Vagina (tissue), 2 donors: ENCODE measurements around the gene C2orf81. TPM values are rescaled to one million over a fixed set of nuclear protein-coding genes. Genes with fewer than 3 reads are reported as not detected.
A peak's percentile ranks its signal among the peaks of the same experiment; 100 is the strongest.

Experiments used
- DNase-seq, 2 donors: peaks; one replicate each; pipeline ENCODE4 v3.0.0-alpha.2; 2017; ENCODE audit errors: extremely low spot score in 2 of 2
- H3K27ac ChIP-seq: fragments of 200-600 bp; sonication (generic); one replicate; pipeline ENCODE4 v1.5.1; 2019
- H3K27me3 ChIP-seq: fragments of 200-600 bp; sonication (generic); one replicate; pipeline ENCODE4 v1.5.1; 2019
- H3K36me3 ChIP-seq, 2 donors: fragments of 200-600 bp; sonication (generic); one replicate each; pipeline ENCODE4 v1.5.1; 2017 to 2019
- H3K4me1 ChIP-seq: fragments of 200-600 bp; sonication (generic); one replicate; pipeline ENCODE4 v1.5.1; 2019
- H3K4me3 ChIP-seq, 2 donors: fragments of 200-600 bp; sonication (generic); 1 replicate in 1 of 2; 2 replicates in 1 of 2; pipeline ENCODE4 v1.5.1; 2016 to 2019
- H3K9me3 ChIP-seq: fragments of 200-600 bp; sonication (generic); one replicate; pipeline ENCODE4 v1.5.1; 2019
- POLR2A ChIP-seq, 2 donors: fragments of 450-650 bp; IDR thresholded peaks; one replicate each; pipeline ENCODE4 v1.6.1; 2017; ENCODE audit warnings: antibody characterized with exemption in 2 of 2, mild to moderate bottlenecking in 2 of 2, moderate library complexity in 2 of 2
- POLR2AphosphoS5 ChIP-seq, 2 donors: sonication (generic); formaldehyde crosslinking; IDR thresholded peaks; one replicate each; pipeline ENCODE4 v1.9.0; 2017; ENCODE audit warnings: antibody characterized with exemption in 2 of 2, mild to moderate bottlenecking in 2 of 2, low read depth in 1 of 2; ENCODE audit not compliant: insufficient read depth in 1 of 2
- intact Hi-C: fragments of 100-400 bp; cut with DNase I; formaldehyde crosslinking; loops from one replicate; pipeline ENCODE4 v1.15.1; 2023
- total RNA-seq: library from RNA; depleted of rRNA; stranded (reverse); fragments of >200 nt; gene quantifications from one replicate; pipeline ENCODE4 v1.2.3, GENCODE V29; 2016
- TF ChIP-seq, protein P1 (sequence below), 3 experiments: fragments of 450-650 bp in 2 of 3; fragments of 200-600 bp in 1 of 3; sonication (generic) in 1 of 3; IDR thresholded peaks; one replicate each; pipeline ENCODE4 v1.5.1; 2017 to 2019; ENCODE audit warnings: antibody characterized with exemption in 3 of 3, mild to moderate bottlenecking in 2 of 3, moderate library complexity in 2 of 3

The C2orf81 gene
- total RNA-seq, 1 donor from 2014 or later: 2.7 TPM

DNA sequence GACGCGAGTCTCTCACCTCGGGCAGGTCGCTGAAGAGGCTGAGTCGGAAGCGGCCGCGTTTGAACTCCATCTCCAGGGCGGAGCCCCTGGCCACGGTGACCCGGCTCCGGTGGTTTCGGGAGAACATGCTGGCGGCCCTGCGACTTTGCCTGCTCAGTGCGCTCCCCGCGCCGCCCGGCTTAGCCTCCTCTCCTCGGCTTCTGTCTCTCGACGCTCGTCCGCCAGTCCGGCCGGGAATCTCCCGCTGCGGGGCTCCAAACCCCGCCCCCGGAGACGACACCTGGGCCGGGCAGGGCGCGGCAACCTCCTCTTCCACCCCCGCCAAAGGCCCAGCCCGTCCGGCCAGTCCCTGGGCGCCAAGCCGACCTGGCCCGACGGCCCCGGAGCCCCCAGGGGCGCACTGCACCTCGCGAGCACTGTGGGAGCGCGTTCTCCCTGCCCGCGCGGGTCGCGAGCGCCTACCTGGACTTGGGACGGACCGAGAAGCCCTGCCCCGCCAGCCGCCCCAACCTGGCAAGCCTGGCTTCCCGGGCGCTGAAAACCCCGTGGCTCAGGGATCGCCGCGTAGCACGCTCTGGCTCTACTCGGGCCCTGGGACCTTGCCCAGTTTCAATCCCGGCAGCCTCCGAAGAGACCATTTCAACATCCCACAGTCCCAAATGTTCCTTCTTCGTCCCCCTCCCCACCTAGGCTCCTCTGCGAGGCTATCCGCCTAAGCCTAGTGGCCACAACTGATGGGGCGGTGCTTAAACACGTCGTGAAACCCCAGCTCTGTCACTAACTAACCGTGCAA lies 20.5 kb upstream of the C2orf81 start, which contains the start of gene RTKN:
Gene RTKN, minus strand, starts transcription at position 248 of the 793 bp plus-strand sequence. Its CDS starts 121 bp downstream, at position 127.
- intact Hi-C loops: no loop called here
- no peaks in the 10 kb centered on the region for H3K27me3 ChIP-seq
- peak in 1 of 2 donors; percentile 83 for DNase-seq

DNA sequence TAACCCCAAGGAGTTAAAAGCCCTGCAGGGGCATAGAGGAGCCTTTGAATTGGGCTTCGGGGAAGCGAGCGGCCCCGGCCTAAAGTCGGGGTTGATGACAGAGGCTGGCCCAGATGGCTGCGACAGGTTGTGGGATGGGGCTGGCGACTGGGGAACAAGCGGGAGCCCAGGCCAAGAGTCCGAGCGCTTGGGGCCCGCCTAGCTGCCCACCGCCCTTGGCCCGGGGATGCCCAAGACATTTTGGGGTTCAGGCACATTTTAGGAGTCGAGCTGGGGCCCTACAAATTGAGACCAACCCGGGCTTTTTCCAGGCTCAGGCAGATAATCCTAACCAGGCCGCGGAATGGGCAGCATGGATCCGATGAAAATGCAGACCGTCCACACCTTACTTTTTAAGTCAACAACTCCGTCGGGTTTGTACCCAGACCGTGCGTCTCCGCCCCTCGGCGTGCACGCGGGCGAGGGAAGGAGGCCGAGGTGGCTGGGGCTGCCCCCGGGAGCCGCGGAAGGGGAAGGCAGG lies 19.8 kb upstream of the C2orf81 start:
- TF ChIP-seq POLR2AphosphoS5 (IDR thresholded peaks at IDR 0.05; ENCODE audit: insufficient read depth in 1 of 2, low read depth in 1 of 2) (no peak), POLR2A (IDR thresholded peaks at IDR 0.05) (no peak)
- TF ChIP-seq, protein P1, sequence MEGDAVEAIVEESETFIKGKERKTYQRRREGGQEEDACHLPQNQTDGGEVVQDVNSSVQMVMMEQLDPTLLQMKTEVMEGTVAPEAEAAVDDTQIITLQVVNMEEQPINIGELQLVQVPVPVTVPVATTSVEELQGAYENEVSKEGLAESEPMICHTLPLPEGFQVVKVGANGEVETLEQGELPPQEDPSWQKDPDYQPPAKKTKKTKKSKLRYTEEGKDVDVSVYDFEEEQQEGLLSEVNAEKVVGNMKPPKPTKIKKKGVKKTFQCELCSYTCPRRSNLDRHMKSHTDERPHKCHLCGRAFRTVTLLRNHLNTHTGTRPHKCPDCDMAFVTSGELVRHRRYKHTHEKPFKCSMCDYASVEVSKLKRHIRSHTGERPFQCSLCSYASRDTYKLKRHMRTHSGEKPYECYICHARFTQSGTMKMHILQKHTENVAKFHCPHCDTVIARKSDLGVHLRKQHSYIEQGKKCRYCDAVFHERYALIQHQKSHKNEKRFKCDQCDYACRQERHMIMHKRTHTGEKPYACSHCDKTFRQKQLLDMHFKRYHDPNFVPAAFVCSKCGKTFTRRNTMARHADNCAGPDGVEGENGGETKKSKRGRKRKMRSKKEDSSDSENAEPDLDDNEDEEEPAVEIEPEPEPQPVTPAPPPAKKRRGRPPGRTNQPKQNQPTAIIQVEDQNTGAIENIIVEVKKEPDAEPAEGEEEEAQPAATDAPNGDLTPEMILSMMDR (IDR thresholded peaks at IDR 0.05): no peak
- H3K27ac ChIP-seq: peak overlapping the region; percentile 81
- peak overlapping the region; percentile 47 to 58 for H3K4me3 ChIP-seq
- peaks cover 44% of the 10 kb centered on the region for H3K4me1 ChIP-seq
- H3K27me3 ChIP-seq: no peaks in the 10 kb centered on the region
- no peaks in the 10 kb centered on the region for H3K36me3 ChIP-seq
- peak in 1 of 2 donors; percentile 81 for DNase-seq
- H3K9me3 ChIP-seq: no peaks in the 10 kb centered on the region
- intact Hi-C loops: no loop called here

More for the DNA sequence above, 20.5 kb upstream of the C2orf81 start, which contains the start of gene RTKN:
- H3K4me3 ChIP-seq: peak within 1 kb of the TSS; percentile 47 to 58
- H3K9me3 ChIP-seq: no peaks in the 10 kb centered on the region
- H3K36me3 ChIP-seq: no peaks in the 10 kb centered on the region
- H3K27ac ChIP-seq: peak within 1 kb of the TSS; percentile 81
- TF ChIP-seq, protein P1 (IDR thresholded peaks at IDR 0.05): no peak
- peak in 1 of 2 donors; percentile 43 for TF ChIP-seq POLR2AphosphoS5 (IDR thresholded peaks at IDR 0.05; ENCODE audit: insufficient read depth in 1 of 2, low read depth in 1 of 2)
- peaks cover 44% of the 10 kb centered on the region for H3K4me1 ChIP-seq

DNA sequence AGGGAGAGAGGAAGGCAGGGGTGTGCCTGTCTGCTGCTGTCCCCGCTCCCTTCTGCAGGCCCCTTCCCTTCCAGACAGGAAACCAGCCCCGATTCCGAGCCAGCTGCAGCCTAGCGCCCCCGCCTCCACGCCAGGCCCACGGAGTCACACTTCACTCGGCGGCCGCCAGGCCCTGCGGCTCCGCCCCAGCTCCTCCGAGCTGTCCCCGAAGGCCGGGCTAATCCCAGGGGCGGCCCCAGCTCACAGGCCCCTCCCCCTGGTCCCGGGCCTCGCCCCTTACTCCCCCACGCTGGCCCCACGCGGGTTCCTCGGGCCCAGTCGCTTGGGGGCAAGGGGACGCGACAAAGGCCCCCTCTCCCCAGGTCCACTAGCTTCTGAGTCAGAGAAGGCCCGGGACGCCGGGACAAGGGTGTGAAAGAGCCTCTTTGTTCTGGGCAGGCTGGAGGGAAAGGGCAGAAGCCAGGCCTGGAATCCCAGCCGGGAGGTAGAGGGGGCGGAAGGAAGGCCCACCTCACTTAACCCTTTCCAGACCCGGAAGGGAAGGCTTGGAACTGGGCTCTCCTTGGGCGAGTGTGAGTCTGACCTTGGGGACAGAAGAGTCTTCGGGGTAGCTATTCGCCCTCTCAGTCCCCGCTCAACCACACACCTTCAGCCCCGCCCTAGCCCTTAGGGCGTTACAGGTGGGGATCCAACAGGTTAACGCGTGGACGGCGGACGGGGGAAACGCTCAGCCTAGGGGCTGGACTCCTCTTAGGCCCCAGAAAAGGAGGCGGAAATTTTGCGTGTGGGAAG lies 19.2 kb upstream of the C2orf81 start:
- peak in 1 of 2 donors; percentile 42 for TF ChIP-seq POLR2A (IDR thresholded peaks at IDR 0.05)
- TF ChIP-seq, protein P1 (IDR thresholded peaks at IDR 0.05): peak in 1 of 3 experiments; percentile 21
- TF ChIP-seq POLR2AphosphoS5 (IDR thresholded peaks at IDR 0.05; ENCODE audit: insufficient read depth in 1 of 2, low read depth in 1 of 2): peak; percentile 34 to 93
- DNase-seq: peak in 1 of 2 donors; percentile 92
- Histone ChIP-seq H3K27ac (peak overlapping the region; percentile 81), H3K4me1 (peaks cover 44% of the 10 kb centered on the region), H3K9me3 (no peaks in the 10 kb centered on the region), H3K27me3 (no peaks in the 10 kb centered on the region), H3K4me3 (peak overlapping the region; percentile 47 to 58), H3K36me3 (no peaks in the 10 kb centered on the region)
- intact Hi-C loops: no loop called here

DNA sequence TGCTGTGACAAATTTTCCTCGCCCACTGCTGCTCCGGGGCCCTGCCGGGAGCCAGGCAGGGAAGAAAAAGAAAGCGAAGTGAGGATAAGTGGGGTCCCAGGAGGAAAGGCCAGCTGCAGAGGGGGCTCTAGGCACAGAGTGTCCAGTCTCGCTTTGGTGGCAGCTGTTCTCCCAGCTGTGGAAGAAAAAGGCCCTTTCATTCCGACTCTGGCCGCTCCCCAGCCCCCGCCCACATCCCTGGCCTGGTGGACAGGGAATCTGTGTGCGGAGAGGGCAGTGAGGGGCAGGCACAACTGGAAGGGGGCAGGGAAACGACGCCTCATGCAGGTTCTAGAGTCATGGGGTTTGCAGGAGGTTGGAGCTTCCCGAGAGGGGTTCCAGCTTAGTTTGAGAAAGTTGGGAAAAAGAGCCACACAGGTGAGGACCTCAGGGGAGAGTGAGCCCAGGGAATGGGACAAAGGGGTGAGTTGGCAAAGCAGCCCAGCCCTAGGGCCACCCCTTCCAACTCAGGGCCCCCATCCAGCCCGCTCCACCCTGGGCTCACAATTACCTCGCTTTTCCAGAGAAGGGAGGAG lies 18.5 kb upstream of the C2orf81 start:
- Histone ChIP-seq H3K27me3 (no peaks in the 10 kb centered on the region), H3K9me3 (no peaks in the 10 kb centered on the region), H3K4me1 (peaks cover 44% of the 10 kb centered on the region), H3K36me3 (no peaks in the 10 kb centered on the region), H3K4me3 (peak overlapping the region; percentile 47 to 58), H3K27ac (peak overlapping the region; percentile 81)
- TF ChIP-seq POLR2A (IDR thresholded peaks at IDR 0.05) (no peak), POLR2AphosphoS5 (IDR thresholded peaks at IDR 0.05; ENCODE audit: insufficient read depth in 1 of 2, low read depth in 1 of 2) (no peak)
- TF ChIP-seq, protein P1 (IDR thresholded peaks at IDR 0.05): no peak
- intact Hi-C loops: no loop called here
- peak in 1 of 2 donors; percentile 84 for DNase-seq
